ENCODE measurements around the gene FMN2.
"Not testable (repeated sequence)": the region's sequence is repeated elsewhere in the genome, so short reads cannot be mapped to it uniquely, and the experiment has no call there.

Gene FMN2

DNA sequence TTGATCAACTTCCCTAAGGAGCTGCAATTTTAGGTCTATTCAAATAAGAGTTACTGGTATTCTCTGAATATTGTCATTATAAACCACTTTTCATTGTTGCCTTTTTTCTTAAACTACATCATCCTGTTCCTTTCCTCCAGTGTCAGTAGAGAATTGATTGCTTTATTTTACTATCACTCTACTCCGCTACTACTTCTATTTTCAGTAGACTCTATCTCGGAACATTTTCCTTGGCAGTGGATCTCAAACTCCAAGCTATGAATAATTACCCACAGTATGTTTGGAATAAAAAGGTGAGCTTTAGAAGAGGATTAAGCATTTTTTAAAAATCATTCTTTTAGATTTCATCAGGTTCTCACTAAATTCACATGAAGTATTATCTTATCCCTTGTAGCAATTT, 295.4 kb downstream of the FMN2 start:
- no peak for DNase-seq

DNA sequence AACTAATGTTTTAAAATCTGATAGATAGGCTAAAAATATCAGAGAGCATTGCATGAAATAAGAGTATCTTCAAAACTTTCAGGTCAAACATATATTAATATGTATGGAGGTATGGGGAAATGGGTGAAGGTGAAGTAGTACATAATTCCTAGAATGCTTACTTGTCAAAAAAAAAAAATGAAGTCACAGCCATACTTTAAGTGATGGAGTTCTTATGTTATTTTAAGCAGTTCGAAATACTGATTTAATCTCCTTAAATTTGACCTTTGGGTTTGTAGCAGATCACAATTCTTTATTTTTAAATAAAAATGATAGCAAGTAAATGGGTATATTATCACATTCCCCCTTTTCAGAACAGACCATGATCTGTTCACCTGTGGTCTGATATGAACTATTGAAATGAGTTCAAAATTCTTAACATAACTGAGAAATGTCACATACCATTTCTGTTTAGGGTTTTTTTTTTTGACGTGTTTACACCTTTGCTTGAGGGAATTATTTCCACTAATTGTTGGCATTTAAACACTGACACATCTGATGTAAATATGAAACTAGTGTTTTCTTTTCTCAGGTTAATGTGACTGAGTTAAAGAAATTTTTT, 300.1 kb downstream of the FMN2 start:
- DNase-seq: no peak

DNA sequence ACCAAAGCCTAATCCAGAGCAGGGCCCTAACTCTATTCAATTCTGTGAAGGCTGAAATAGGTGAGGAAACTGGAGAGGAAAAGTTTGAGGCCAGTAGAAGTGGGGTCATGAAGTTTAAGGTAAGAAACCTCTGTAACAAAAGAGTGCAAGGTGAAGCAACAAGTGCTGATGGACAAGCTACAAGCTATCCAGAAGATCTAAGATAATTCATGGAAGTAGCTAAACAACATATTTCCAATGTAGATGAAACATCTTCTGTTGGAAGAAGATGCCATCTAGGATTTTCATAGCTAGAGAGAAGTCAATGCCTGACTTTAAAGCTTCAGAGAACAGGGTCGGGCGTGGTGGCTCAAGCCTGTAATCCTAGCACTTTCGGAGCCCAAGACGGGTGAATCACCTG, 302.7 kb downstream of the FMN2 start:
- no peak for DNase-seq

GRCh38 chr1:240395336-240395735, 303.7 kb downstream of the FMN2 start:
- DNase-seq: no peak

DNA sequence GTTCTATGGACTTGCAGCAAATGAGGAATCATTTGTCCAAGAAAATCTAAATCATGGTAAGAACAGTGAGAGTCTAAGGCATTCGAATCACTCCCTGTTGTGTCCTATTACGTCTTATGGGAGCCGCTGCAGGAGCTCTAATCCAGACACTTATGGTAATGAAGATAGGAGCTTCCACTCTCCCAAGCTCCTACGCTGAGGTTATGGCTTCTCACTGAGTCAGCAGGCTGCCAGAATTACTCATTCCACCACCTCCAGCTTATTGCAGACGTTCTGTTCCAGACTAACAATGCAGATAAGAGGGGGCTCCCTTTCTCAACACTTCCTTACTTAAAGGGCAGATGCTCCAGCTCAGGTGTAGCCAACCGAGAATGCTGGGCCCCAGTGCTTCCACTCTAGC, 307.7 kb downstream of the FMN2 start:
- DNase-seq: no peak

GRCh38 chr1:240401731-240402130, 310.0 kb downstream of the FMN2 start:
- no peak for DNase-seq

- DNase-seq: no peak
Measured at GRCh38 chr1:240402326-240402725, 310.6 kb downstream of the FMN2 start.

DNA sequence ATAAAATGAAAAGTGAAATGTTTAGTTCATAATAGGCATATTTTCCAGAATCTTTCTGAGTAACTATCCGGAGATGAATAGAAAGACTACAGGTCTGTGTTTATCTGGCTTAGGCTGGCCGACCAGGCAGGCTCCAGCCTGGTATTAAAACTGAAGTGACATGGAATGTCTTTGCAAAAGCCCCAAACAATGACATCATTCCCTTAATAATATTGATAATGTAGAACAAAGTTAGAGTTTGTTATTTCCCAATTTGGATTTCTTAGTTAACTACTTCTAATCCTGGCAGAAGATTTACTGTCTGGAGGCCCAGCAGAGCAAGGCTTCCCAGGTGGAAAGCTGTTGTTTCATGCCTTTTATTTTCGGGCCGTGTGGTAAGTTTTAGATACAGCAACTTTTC, 312.6 kb downstream of the FMN2 start:
- no peak for DNase-seq

GRCh38 chr1:240405751-240406150, 314.1 kb downstream of the FMN2 start:
- DNase-seq: no peak

- DNase-seq: no peak
Measured at GRCh38 chr1:240407407-240407806, 315.7 kb downstream of the FMN2 start.

GRCh38 chr1:240409615-240410014, 317.9 kb downstream of the FMN2 start:
- no peak for DNase-seq

- DNase-seq: no peak
Measured at GRCh38 chr1:240413732-240414131, 322.0 kb downstream of the FMN2 start.

DNA sequence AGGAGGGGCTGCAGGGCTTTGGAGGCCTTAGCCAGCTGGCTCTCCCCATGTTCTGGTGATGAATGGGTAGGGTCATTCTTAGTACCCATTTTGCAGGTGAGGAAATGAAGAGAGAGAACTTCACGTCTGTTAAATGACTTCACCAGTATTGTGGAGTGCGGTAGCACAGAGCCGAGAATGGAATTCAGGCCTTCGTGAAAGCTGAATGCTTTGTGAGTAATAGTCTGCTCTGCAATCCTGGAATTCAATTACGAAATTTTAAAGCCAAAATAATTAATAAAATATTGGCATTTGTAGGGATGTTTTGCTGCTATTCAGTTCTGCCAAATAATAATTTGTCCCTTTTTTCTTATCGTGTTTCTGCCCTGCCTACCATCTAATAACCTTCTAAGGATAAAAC, 322.6 kb downstream of the FMN2 start:
- no peak for DNase-seq

GRCh38 chr1:240415011-240415410, 323.3 kb downstream of the FMN2 start:
- not testable (repeated sequence) for DNase-seq

DNA sequence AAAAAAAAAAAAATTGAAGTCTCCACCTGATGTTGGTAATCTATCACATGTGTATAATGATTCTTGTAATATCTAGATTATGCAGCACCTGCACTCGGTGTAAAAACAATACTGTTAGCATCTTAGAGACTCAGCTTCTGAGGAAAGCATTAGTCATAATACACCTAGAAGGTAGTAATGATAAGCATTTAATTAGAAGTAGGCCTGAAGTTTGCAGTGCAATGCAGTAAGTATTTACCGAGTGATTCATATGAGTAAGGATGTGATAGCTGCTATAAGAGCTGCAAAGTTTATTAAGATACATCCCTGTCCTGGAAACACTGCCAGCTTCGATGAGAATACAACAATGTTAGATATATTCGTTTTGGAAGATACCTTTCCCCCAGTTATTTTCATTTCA, 323.8 kb downstream of the FMN2 start:
- no peak for DNase-seq

DNA sequence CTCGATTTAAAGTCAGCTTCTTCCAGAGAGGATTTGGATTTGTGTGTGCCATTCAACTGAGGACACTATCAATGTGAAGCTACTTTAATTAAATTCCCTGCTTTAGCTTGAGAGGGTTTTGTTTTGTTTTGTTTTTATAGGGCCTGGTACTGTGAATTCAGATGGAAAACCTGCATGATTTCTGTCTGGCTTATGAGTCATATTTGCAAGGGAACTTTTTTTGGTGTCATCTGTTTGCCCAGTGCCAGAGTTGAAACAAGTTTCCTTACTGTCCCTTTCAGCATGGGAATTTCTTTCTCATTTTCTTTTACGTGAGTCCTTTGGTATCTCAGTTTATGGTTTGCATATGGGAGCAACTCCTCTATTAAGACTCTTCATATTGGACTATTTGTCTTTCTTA, 325.6 kb downstream of the FMN2 start:
- DNase-seq: no peak

GRCh38 chr1:240420766-240421165, 329.1 kb downstream of the FMN2 start:
- DNase-seq: no peak

DNA sequence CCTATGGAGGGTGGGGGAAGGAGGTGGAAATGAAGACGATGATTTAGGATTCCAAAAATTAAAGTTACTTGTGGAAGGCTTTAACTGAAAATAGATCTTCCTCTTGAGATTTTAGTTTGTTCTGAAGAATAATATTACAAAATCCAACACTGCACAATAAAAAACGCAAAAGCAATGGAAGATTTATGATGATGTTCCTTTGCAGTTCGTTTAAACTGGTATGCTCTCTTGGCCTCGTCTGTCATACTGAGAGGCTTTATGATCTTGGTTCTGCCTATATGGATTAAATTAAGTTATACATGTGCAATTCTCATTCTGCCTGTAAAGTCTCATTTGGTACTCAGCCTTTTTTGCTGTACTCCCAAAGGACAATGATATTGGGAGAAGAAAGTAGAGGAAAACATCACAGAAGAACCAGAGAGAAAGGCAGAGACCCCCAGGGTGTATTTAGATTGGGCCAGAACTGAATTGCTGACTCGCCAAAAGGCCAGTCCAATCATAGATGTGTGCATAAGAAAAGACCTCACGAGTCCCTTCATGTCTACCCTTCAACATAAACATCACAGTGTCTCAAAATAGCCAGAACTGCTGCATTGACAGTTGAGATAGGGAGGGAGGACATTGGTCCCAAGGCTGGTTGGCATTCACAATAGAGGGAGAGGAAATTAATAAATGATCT, 331.7 kb downstream of the FMN2 start:
- DNase-seq: no peak

- DNase-seq: no peak
Measured at GRCh38 chr1:240424740-240425464, 333.2 kb downstream of the FMN2 start.

GRCh38 chr1:240426051-240426450, 334.4 kb downstream of the FMN2 start:
- no peak for DNase-seq

DNA sequence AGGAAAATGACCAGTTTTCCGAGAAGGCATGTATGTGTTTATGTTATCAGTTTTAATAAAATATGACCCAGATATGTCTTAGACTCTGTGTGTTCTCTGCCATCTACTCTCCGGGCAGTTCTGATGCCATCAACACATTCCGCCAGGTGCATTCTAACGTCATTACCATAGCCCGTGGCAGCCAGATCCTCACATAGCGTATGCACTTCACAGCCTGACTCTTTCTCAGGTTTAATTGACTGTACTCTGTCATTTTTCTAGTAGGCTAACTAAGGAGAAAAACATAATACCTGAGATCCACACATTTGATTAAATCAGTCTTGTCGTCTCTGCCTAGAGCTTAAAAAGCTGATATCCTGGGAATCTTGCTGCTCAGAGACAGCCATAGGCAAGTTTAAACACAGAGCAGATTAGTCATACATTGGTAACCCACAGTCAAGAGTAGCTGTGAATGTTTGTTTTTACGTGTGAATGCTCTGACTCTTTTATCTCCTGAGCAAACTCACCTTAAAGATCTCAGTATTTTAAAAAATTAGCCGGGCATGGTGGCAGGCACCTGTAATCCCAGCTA, 344.4 kb downstream of the FMN2 start:
- DNase-seq: no peak

- DNase-seq: no peak
Measured at GRCh38 chr1:240441669-240442068, 350.0 kb downstream of the FMN2 start.

DNA sequence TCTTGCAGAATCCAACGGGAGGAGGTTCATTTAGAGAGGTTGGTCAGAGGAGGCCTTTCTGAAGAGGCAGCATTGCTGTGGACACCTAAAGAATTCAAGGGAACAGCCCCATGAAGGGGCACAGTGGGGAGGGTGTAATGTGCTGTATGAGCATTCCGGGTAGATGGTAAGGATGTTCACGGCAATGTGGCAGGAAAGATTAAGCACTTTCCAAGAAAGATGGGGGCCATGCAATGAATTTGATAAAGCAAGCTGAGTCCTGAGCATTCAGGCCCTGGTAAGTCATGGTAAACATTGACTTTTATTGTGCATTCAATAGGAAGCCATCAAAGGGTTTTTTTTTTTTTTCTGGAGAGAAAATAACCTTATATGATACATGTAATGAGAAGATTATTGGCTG, 353.7 kb downstream of the FMN2 start:
- no peak for DNase-seq

DNA sequence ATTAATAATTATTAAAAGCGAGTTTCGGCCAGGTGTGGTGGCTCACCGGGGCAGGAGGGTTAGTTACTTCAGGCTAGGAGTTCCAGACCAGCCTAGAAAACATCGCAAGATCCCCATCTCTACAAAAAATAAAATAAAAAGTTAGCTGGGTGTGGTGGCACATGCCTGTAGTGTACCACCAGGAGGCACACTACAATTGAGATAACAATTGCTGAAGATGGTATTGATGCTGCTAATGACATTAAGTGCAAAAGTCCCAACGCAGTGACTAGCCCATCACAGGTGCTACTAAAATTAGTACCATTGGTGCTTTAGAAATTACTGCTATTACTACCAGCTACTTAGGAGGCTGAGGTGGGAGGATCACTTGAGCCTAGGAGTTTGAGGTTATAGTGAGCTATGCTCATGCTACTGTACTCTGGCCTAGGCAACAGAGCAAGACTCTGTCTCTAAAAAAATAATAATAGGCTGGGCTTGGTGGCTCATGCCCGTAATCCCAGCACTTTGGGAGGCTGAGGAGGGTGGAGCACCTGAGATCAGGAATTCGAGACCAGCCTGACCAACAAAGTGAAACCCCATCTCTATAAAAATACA, 363.6 kb downstream of the FMN2 start:
- DNase-seq: peak; percentile 22
